ENCODE measurements around the gene KCNK5. TPM values are rescaled to one million over a fixed set of nuclear protein-coding genes. Genes with fewer than 3 reads are reported as not detected.

The KCNK5 gene
- total RNA-seq, 1 donor from 2014 or later, result not detected

Other genes starting within 250 kb of the KCNK5 start
- gene GLP1R, start 180.7 kb downstream of the KCNK5 start, total RNA-seq, result not detected in 2 replicates
- 8.0 and 10.1 TPM in 2 replicates for gene SAYSD1, start 114.3 kb downstream of the KCNK5 start, total RNA-seq
- not detected in 2 replicates for gene KCNK17, start 84.9 kb upstream of the KCNK5 start, total RNA-seq
- gene KCNK16, start 93.2 kb upstream of the KCNK5 start, total RNA-seq, result not detected in 2 replicates